K562 (cell line): Measurements from ENCODE around the gene PXN. TPM values are rescaled to one million over a fixed set of nuclear protein-coding genes. Genes with fewer than 3 reads are reported as not detected.

Experiments used
- ATAC-seq: fragments of 200-7000 bp; cut with Tn5 transposase; 3 replicates; pipeline ENCODE4 v1.9.1; 2020; ENCODE audit warnings: moderate library complexity
- BruUV-seq: library from RNA; stranded (reverse); fragments of 400-500 nt; replicated peaks from 2 replicates; lab custom pipeline; 2021; lab: Mats Ljungman, UMichigan
- CTCF ChIA-PET: fragments of 300-600 bp; formaldehyde crosslinking; extraction: SDS; loops from one replicate; lab custom pipeline; 2021; ENCODE audit warnings: low intra/inter-chr PET ratio; lab: Yijun Ruan, JAX
- POLR2A ChIA-PET: fragments of 300-600, 350-650 bp; sonication (Branson Sonifier 250); formaldehyde crosslinking; extraction: SDS; loops from one replicate; lab custom pipeline; 2021; ENCODE audit warnings: antibody characterized with exemption, inconsistent platforms; lab: Yijun Ruan, JAX
- DNase-seq, 4 experiments: peaks; one replicate each; pipeline versions ENCODE4 v3.0.0 to v3.0.0-alpha.2; 2011 to 2018; ENCODE audit warnings: low spot score in 3 of 4, mixed read lengths in 3 of 4; ENCODE audit errors: extremely low read depth in 1 of 4
- FAIRE-seq: peaks from 2 replicates; lab custom pipeline; 2011; peaks lifted over from hg19 to GRCh38; lab: Jason Lieb, UNC
- H2AFZ ChIP-seq: 2 replicates; pipeline ENCODE4 v1.6.0; 2011; ENCODE audit warnings: low read depth, low read length, control low read depth, inconsistent platforms
- H3K27ac ChIP-seq: fragments of 200-600 bp; 3 replicates; pipeline ENCODE4 v1.8.0; 2011; ENCODE audit warnings: low read depth, mild to moderate bottlenecking, control low read depth, inconsistent platforms, low read length, moderate library complexity, mixed read lengths; ENCODE audit errors: extremely low read depth
- H3K27me3 ChIP-seq, 2 experiments: fragments of 300-600 bp in 1 of 2; 2 replicates in 1 of 2; 3 replicates in 1 of 2; pipeline versions ENCODE4 v1.6.0 to v1.8.0; 2011; ENCODE audit warnings: inconsistent platforms in 2 of 2, low read length in 2 of 2, mild to moderate bottlenecking in 1 of 2, mixed read lengths in 1 of 2, moderate library complexity in 1 of 2; ENCODE audit not compliant: control insufficient read depth in 2 of 2, insufficient read depth in 2 of 2
- H3K36me3 ChIP-seq: fragments of 300-600 bp; 3 replicates; pipeline ENCODE4 v1.8.0; 2011; ENCODE audit warnings: mild to moderate bottlenecking, low read length, inconsistent platforms; ENCODE audit not compliant: control insufficient read depth, insufficient read depth
- H3K4me1 ChIP-seq, 2 experiments: fragments of 200-600 bp in 1 of 2; replicated peaks in 1 of 2; 2 replicates in 1 of 2; 3 replicates in 1 of 2; pipeline versions ENCODE4 v1.5.1 to v1.8.0; 2011; ENCODE audit warnings: inconsistent platforms in 2 of 2, low read length in 2 of 2, mild to moderate bottlenecking in 1 of 2, mixed read lengths in 1 of 2, moderate library complexity in 1 of 2; ENCODE audit not compliant: control insufficient read depth in 2 of 2, insufficient read depth in 2 of 2
- H3K4me2 ChIP-seq: 2 replicates; pipeline ENCODE4 v1.6.1; 2011; ENCODE audit warnings: low read length, control low read depth, inconsistent platforms, mixed read lengths; ENCODE audit not compliant: insufficient read depth
- H3K4me3 ChIP-seq: fragments of 200-600 bp; sonication (generic), shearing (Covaris generic); 2 replicates; pipeline ENCODE4 v1.5.1; 2016; ENCODE audit warnings: control low read depth, inconsistent platforms
- H3K79me2 ChIP-seq: fragments of 200-600 bp; 3 replicates; pipeline ENCODE4 v1.8.0; 2011; ENCODE audit warnings: low read length, inconsistent platforms; ENCODE audit not compliant: control insufficient read depth, insufficient read depth
- H3K9ac ChIP-seq, 2 experiments: 2 replicates each; pipeline versions ENCODE4 v1.6.0 to v1.6.1; 2011; ENCODE audit warnings: low read depth in 2 of 2, low read length in 2 of 2, control low read depth in 1 of 2, inconsistent platforms in 1 of 2, mild to moderate bottlenecking in 1 of 2, mixed read lengths in 1 of 2; ENCODE audit not compliant: insufficient read depth in 1 of 2
- H3K9me1 ChIP-seq: one replicate; pipeline ENCODE4 v1.6.0; 2011; ENCODE audit warnings: inconsistent platforms, mild to moderate bottlenecking, low read length, moderate library complexity; ENCODE audit not compliant: control insufficient read depth, insufficient read depth
- H3K9me3 ChIP-seq: replicated peaks from 2 replicates; pipeline ENCODE4 v1.5.1; 2011; ENCODE audit warnings: low read depth, low read length, inconsistent platforms; ENCODE audit not compliant: control insufficient read depth, insufficient read depth
- H4K20me1 ChIP-seq: replicated peaks from 2 replicates; pipeline ENCODE4 v1.6.1; 2011; ENCODE audit warnings: low read length, inconsistent platforms, mixed read lengths; ENCODE audit not compliant: control insufficient read depth, insufficient read depth
- CREB3 ChIP-seq: fragments of 450-650 bp; conservative IDR thresholded peaks from 2 replicates; pipeline ENCODE4 v1.6.1; 2016; ENCODE audit warnings: missing genetic modification characterization, low read depth, mild to moderate bottlenecking, missing compliant biosample characterization, moderate library complexity
- MBD1 ChIP-seq: fragments of 250-450 bp; sonication (Bioruptor Pico); IDR thresholded peaks from 2 replicates; pipeline ENCODE4 v1.8.0; 2022; ENCODE audit warnings: inconsistent platforms
- ZNF174 ChIP-seq: fragments of 250-450 bp; sonication (Bioruptor Pico); IDR thresholded peaks from 2 replicates; pipeline ENCODE4 v1.4.0; 2020; ENCODE audit warnings: mild to moderate bottlenecking
- WGBS: fragments of 100-300 bp; shearing (Covaris generic); methylation state at CpG from one replicate; pipeline ENCODE4 v1.1.6; 2016; ENCODE audit warnings: low coverage, mixed read lengths; ENCODE audit not compliant: insufficient coverage; ENCODE audit errors: missing lambda C conversion rate; 5-methylcytosine and 5-hydroxymethylcytosine counted together
- in situ Hi-C: fragments of 300-500 bp; cut with MboI; formaldehyde crosslinking; loops from 4 replicates; pipeline ENCODE4 v1.15.0; 2018; ENCODE audit warnings: inconsistent platforms, mixed read lengths
- intact Hi-C: fragments of 100-400 bp; cut with micrococcal nuclease; formaldehyde crosslinking; loops from 2 replicates; pipeline ENCODE4 v1.14.2; 2022
- polyA plus RNA-seq, 8 experiments: library from polyadenylated mRNA; depleted of rRNA in 4 of 8; stranded (reverse) in 5 of 8; unstranded in 3 of 8; fragments of >200 nt; fragmentation: Nextera tagmentation in 2 of 8; fragmentation: Illumina TruSeq in 1 of 8; extraction: Ambion mirVana in 2 of 8; extraction: Trizol in 1 of 8; gene quantifications; 2 replicates each; pipeline versions ENCODE4 v1.2.1 to v1.2.3, GENCODE V29; 2011 to 2014; ENCODE audit warnings: inconsistent platforms in 1 of 8, missing spikeins in 1 of 8
- total RNA-seq, 7 experiments: library from RNA; depleted of rRNA in 6 of 7; stranded (reverse); fragments of >200 nt in 6 of 7; fragmentation: Illumina TruSeq in 2 of 7; extraction: Trizol in 2 of 7; gene quantifications; 2 replicates each; pipeline versions ENCODE4 v1.2.1 to v1.2.3, GENCODE V29; 2011 to 2021; ENCODE audit warnings: low replicate concordance in 1 of 7

Gene PXN
- total and polyA plus RNA-seq, 9 of the 15 experiments (the other 6 are each of a cell fraction or from before 2014, with no cell fraction given): 4.0 to 74.1 (median 18.6) TPM

- POLR2A ChIA-PET: interaction anchor here (0.6 to 17.7 kb wide), 19 partner anchors 9 to 210 kb away, joined by 3 to 420 read pairs (median 5); partner anchors contain the start of genes COX6A1, GCN1, PLA2G1B and PXN
- 72% methylated on average over 3 of the region's 3 CpGs for WGBS
- FAIRE-seq: no peak
- Histone ChIP-seq H3K36me3 (peaks cover 25% of the 10 kb centered on the region; the same call in 2 of the 3 replicates), H2AFZ (no peak overlapping the region)
- intact Hi-C loops: loop anchor here (1.0 to 5.0 kb wide), 4 partner anchors 37 to 129 kb away; partner anchors contain the start of genes PXN and RNU4-2
- in situ Hi-C loops: loop anchor here (5.0 kb wide), 1 partner anchor 34 kb away; no protein-coding TSS in a partner anchor
- no peak for TF ChIP-seq CREB3 (tag)
- no peak for TF ChIP-seq ZNF174 (CRISPR knock-in tag)
- 0 out of 2 replicates have a peak, but pooled peaks have one; percentile 19 for TF ChIP-seq MBD1 (CRISPR knock-in tag)
- TF ChIP-seq, all 486 proteins: peak for 1
- Histone ChIP-seq H3K27me3 (no peaks in the 10 kb centered on the region), H3K79me2 (peaks cover 39% of the 10 kb centered on the region), H3K9me1 (peaks cover 3% of the 10 kb centered on the region), H3K4me1 (peaks cover 69 to 75% of the 10 kb centered on the region in 2 experiments), H3K27ac (no peak overlapping the region), H3K9me3 (no peaks in the 10 kb centered on the region), H3K4me3 (no peak overlapping the region), H4K20me1 (peaks cover 9% of the 10 kb centered on the region), H3K9ac (peak overlapping the region in 1 of 2 experiments; percentile 73; a peak in 1 of 4 replicates), H3K4me2 (peak overlapping the region; percentile 78; the same call in 1 of the 2 replicates)
- no TSS peak for BruUV-seq
- CTCF ChIA-PET: interaction anchor here (0.6 to 2.9 kb wide), 3 partner anchors 38 to 239 kb away, joined by 3 to 35 read pairs (median 6); partner anchors contain the start of gene PXN
- no peak for ATAC-seq
- DNase-seq: no peak
These were observed 37.6 kb downstream of the PXN start for GRCh38 chr12:120228041-120228290.
